Activated CD8-positive, alpha-beta memory T cell treated with anti-CD3 and anti-CD28 coated beads for 1 hour (primary cell): ENCODE results near the gene KDM4B.
A peak's percentile ranks its signal among the peaks of the same experiment; 100 is the strongest.

Experiments used
- DNase-seq, 2 donors: peaks; one replicate each; pipeline ENCODE4 v3.0.0-alpha.2; 2020; ENCODE audit warnings: low read depth in 1 of 2; ENCODE audit errors: extremely low read depth in 1 of 2

Gene KDM4B

GRCh38 chr19:5011476-5012238 lies 42.7 kb downstream of the KDM4B start:
- no peak for DNase-seq

GRCh38 chr19:5012688-5013457 lies 44.0 kb downstream of the KDM4B start:
- no peak for DNase-seq

GRCh38 chr19:5013761-5014160 lies 44.8 kb downstream of the KDM4B start:
- no peak for DNase-seq

- DNase-seq, result no peak
Observed at GRCh38 chr19:5014941-5015340, 46.0 kb downstream of the KDM4B start.

GRCh38 chr19:5016268-5016667 lies 47.4 kb downstream of the KDM4B start:
- no peak for DNase-seq

GRCh38 chr19:5016781-5017180 lies 47.9 kb downstream of the KDM4B start:
- DNase-seq, result no peak

- no peak for DNase-seq
Observed at GRCh38 chr19:5017235-5017634, 48.3 kb downstream of the KDM4B start.

GRCh38 chr19:5018224-5019015 lies 49.5 kb downstream of the KDM4B start:
- DNase-seq, result no peak

- no peak for DNase-seq
Observed at GRCh38 chr19:5020368-5020767, 51.5 kb downstream of the KDM4B start.

- no peak for DNase-seq
Observed at GRCh38 chr19:5021046-5021445, 52.1 kb downstream of the KDM4B start.

- no peak for DNase-seq
Observed at GRCh38 chr19:5022066-5022860, 53.4 kb downstream of the KDM4B start.

GRCh38 chr19:5023128-5023571 lies 54.2 kb downstream of the KDM4B start:
- no peak for DNase-seq

- DNase-seq, result no peak
Observed at GRCh38 chr19:5024282-5024681, 55.4 kb downstream of the KDM4B start.

GRCh38 chr19:5025027-5025426 lies 56.1 kb downstream of the KDM4B start:
- no peak for DNase-seq

GRCh38 chr19:5026706-5027273 lies 57.9 kb downstream of the KDM4B start:
- no peak for DNase-seq

GRCh38 chr19:5028229-5028886 lies 59.4 kb downstream of the KDM4B start:
- DNase-seq, result no peak

GRCh38 chr19:5029596-5029995 lies 60.7 kb downstream of the KDM4B start:
- peak in 1 of 2 donors; percentile 17 for DNase-seq

GRCh38 chr19:5030136-5030820 lies 61.4 kb downstream of the KDM4B start:
- no peak for DNase-seq

- DNase-seq, result no peak
Observed at GRCh38 chr19:5030822-5031221, 61.9 kb downstream of the KDM4B start.
